Measurements from ENCODE around the gene CDC42BPG.

DNA sequence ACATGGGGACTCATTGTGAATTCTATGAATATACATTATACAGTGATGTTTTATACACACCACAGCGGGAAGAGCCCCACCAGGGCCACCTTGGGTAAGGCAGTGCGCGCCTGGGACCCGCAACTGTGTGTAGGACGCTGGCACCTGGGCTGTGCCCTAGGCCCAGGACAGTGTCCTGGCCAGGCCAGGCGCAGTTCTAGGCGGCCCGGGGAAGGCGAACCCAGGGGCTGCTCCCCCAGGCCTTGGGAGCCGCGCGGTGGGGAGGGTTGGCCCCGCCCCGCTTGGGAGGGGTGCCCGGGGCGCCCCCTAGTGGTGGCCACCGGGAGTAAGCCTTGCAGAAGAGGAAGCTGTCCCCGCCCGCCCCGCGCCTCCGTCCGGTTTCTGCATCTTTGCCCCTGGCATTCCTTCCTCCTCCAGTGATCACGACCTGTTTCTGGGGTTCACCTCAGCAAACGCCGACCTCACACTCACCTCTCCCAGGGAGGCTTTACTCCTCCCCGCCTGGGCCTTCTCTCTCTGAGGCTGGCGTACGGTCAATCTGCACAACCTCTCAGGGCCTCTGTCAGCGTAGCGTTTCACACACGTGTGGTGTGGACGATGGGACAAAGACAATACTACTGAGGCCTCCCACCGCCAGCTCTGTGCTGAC is 43.4 kb upstream of the CDC42BPG start:
- TF ChIP-seq, protein P1, sequence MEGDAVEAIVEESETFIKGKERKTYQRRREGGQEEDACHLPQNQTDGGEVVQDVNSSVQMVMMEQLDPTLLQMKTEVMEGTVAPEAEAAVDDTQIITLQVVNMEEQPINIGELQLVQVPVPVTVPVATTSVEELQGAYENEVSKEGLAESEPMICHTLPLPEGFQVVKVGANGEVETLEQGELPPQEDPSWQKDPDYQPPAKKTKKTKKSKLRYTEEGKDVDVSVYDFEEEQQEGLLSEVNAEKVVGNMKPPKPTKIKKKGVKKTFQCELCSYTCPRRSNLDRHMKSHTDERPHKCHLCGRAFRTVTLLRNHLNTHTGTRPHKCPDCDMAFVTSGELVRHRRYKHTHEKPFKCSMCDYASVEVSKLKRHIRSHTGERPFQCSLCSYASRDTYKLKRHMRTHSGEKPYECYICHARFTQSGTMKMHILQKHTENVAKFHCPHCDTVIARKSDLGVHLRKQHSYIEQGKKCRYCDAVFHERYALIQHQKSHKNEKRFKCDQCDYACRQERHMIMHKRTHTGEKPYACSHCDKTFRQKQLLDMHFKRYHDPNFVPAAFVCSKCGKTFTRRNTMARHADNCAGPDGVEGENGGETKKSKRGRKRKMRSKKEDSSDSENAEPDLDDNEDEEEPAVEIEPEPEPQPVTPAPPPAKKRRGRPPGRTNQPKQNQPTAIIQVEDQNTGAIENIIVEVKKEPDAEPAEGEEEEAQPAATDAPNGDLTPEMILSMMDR (conservative IDR thresholded peaks at IDR 0.05 in 1 of 2, IDR thresholded peaks at IDR 0.05 in 1 of 2; ENCODE audit: low read depth in 1 of 2, low read length in 2 of 2): peak; percentile 77 to 78
- TF ChIP-seq EZH2 (IDR thresholded peaks at IDR 0.05; ENCODE audit: low read length, missing control alignments): no peak
